ENCODE measurements around the gene SH3BP2.
A peak's percentile ranks its signal among the peaks of the same experiment; 100 is the strongest.

Gene SH3BP2

DNA sequence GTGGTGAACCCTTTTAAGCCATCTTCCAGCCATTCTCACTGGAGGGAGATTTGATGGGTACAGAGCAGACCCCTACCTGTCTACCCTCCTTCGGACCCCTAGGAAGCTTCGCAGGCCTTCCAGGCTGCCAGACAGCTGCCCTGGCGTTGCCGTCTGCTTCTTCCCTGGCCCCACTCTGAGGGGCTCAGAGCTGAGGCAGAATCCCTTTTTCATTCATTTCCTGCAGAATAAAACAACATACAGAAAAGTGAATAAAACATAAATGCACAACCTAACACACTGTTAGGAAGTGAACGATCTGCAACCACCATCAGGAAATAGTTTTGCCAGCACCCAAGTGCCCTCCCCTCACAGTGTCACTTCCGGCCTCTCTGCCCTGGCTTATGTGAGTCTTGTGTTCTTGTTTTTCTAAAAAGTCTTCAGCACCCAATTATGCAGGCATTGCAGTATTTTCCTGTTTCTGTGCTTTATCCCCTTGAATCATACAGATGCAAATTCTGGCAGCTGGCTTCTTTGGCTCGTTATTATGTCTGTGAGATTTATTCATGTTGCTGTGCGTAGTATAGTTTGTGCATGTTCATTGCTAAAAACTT lies 45.1 kb downstream of the SH3BP2 start:
- H3K4me3 ChIP-seq (ENCODE audit: low read depth, low read length): no peak overlapping the region
- H3K36me3 ChIP-seq (ENCODE audit: control insufficient read depth in 1 of 2, insufficient read depth in 2 of 2, low read length in 2 of 2): peaks cover 28 to 30% of the 10 kb centered on the region in 2 experiments
- H3K79me2 ChIP-seq (ENCODE audit: control insufficient read depth, insufficient read depth, low read length, poor library complexity): peaks cover 2% of the 10 kb centered on the region
- H3K4ac ChIP-seq (ENCODE audit: low read depth, low read length): no peak overlapping the region
- H3K18ac ChIP-seq (ENCODE audit: low read length): no peak overlapping the region
- H3K23ac ChIP-seq (ENCODE audit: low read length): no peak overlapping the region
- H2BK120ac ChIP-seq (ENCODE audit: insufficient read depth, low read length, poor library complexity): no peak overlapping the region
- no CpG with 5 or more reads among the region's 8 CpGs for WGBS (ENCODE audit: extremely low coverage, insufficient coverage, insufficient read length)
- H3K9me3 ChIP-seq (ENCODE audit: insufficient read depth, low read depth, low read length): no peaks in the 10 kb centered on the region
- no peak overlapping the region for H3K14ac ChIP-seq (ENCODE audit: low read length)
- no peak overlapping the region for H4K91ac ChIP-seq (ENCODE audit: low read depth, low read length)
- H4K12ac ChIP-seq (ENCODE audit: low read depth, low read length): no peak overlapping the region
- H3K4me1 ChIP-seq (ENCODE audit: control insufficient read depth in 1 of 2, insufficient read depth in 2 of 2, low read length in 2 of 2): peaks cover 2 to 4% of the 10 kb centered on the region in 2 experiments
- no peak overlapping the region for H2AFZ ChIP-seq (ENCODE audit: insufficient read depth, low read length, poor library complexity)
- no peaks in the 10 kb centered on the region for H3K27me3 ChIP-seq (ENCODE audit: insufficient read depth, low read length)
- H3K79me1 ChIP-seq (ENCODE audit: low read length): peaks cover 2% of the 10 kb centered on the region
- H4K8ac ChIP-seq (ENCODE audit: low read depth, low read length): no peak overlapping the region
- H3K4me2 ChIP-seq (ENCODE audit: low read length): no peak overlapping the region
- H2BK12ac ChIP-seq (ENCODE audit: low read length): no peak overlapping the region
- no peak for DNase-seq
- no peak overlapping the region for H3K27ac ChIP-seq (ENCODE audit: low read depth, low read length)
- H2BK5ac ChIP-seq (ENCODE audit: low read depth, low read length, poor library complexity): no peak overlapping the region
- no peak overlapping the region for H2AK5ac ChIP-seq (ENCODE audit: low read length)
- no peak overlapping the region for H3K9ac ChIP-seq (ENCODE audit: low read length)

DNA sequence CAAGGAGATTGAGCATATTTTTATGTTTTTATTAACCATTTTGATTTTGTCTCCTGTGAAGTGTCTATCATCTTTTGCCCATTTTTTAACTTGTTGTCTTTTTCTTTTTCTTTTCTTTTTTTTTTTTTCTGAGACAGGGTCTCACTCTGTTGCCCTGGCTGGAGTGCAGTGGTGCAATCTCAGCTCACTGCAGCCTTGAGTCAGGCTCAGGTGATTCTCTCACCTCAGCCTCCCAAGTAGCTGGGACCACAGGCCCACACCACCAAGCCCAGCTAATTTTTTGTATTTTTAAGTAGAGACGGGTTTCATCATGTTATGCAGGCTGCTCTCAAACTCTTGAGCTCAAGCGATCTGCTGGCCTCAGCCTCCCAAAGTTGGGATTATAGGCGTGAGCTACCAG lies 46.2 kb downstream of the SH3BP2 start:
- Histone ChIP-seq H3K23ac (ENCODE audit: low read length) (no peak overlapping the region), H2BK5ac (ENCODE audit: low read depth, low read length, poor library complexity) (no peak overlapping the region), H4K91ac (ENCODE audit: low read depth, low read length) (no peak overlapping the region), H3K36me3 (ENCODE audit: control insufficient read depth in 1 of 2, insufficient read depth in 2 of 2, low read length in 2 of 2) (peaks cover 17 to 20% of the 10 kb centered on the region in 2 experiments), H3K9me3 (ENCODE audit: insufficient read depth, low read depth, low read length) (no peaks in the 10 kb centered on the region), H3K79me1 (ENCODE audit: low read length) (peaks cover 10% of the 10 kb centered on the region), H2AFZ (ENCODE audit: insufficient read depth, low read length, poor library complexity) (no peak overlapping the region), H3K79me2 (ENCODE audit: control insufficient read depth, insufficient read depth, low read length, poor library complexity) (peaks cover 10% of the 10 kb centered on the region), H3K4me3 (ENCODE audit: low read depth, low read length) (no peak overlapping the region), H2BK120ac (ENCODE audit: insufficient read depth, low read length, poor library complexity) (no peak overlapping the region), H3K27me3 (ENCODE audit: insufficient read depth, low read length) (no peaks in the 10 kb centered on the region), H2BK12ac (ENCODE audit: low read length) (no peak overlapping the region), H3K18ac (ENCODE audit: low read length) (no peak overlapping the region), H3K4me1 (ENCODE audit: control insufficient read depth in 1 of 2, insufficient read depth in 2 of 2, low read length in 2 of 2) (peaks cover 3 to 6% of the 10 kb centered on the region in 2 experiments), H3K4me2 (ENCODE audit: low read length) (no peak overlapping the region), H3K27ac (ENCODE audit: low read depth, low read length) (no peak overlapping the region), H4K12ac (ENCODE audit: low read depth, low read length) (no peak overlapping the region), H3K14ac (ENCODE audit: low read length) (no peak overlapping the region), H3K9ac (ENCODE audit: low read length) (no peak overlapping the region), H4K8ac (ENCODE audit: low read depth, low read length) (no peak overlapping the region), H2AK5ac (ENCODE audit: low read length) (no peak overlapping the region), H3K4ac (ENCODE audit: low read depth, low read length) (no peak overlapping the region)
- no peak for DNase-seq
- WGBS (ENCODE audit: extremely low coverage, insufficient coverage, insufficient read length): no CpG with 5 or more reads among the region's 3 CpGs

- peak overlapping the region; percentile 96 for H2AFZ ChIP-seq (ENCODE audit: insufficient read depth, low read length, poor library complexity)
- peak overlapping the region; percentile 98 for H4K12ac ChIP-seq (ENCODE audit: low read depth, low read length)
- peaks cover 13% of the 10 kb centered on the region for H3K79me1 ChIP-seq (ENCODE audit: low read length)
- H3K9ac ChIP-seq (ENCODE audit: low read length): peak overlapping the region; percentile 69
- peak overlapping the region; percentile 35 for H3K4ac ChIP-seq (ENCODE audit: low read depth, low read length)
- peaks cover 0 to 2% of the 10 kb centered on the region in 2 experiments for H3K36me3 ChIP-seq (ENCODE audit: control insufficient read depth in 1 of 2, insufficient read depth in 2 of 2, low read length in 2 of 2)
- H3K79me2 ChIP-seq (ENCODE audit: control insufficient read depth, insufficient read depth, low read length, poor library complexity): peaks cover 25% of the 10 kb centered on the region
- peak overlapping the region; percentile 68 for H2BK5ac ChIP-seq (ENCODE audit: low read depth, low read length, poor library complexity)
- peak overlapping the region; percentile 94 for H2AK5ac ChIP-seq (ENCODE audit: low read length)
- H3K4me2 ChIP-seq (ENCODE audit: low read length): peak overlapping the region; percentile 95
- peak overlapping the region; percentile 61 for H3K27ac ChIP-seq (ENCODE audit: low read depth, low read length)
- peak overlapping the region; percentile 88 for H2BK120ac ChIP-seq (ENCODE audit: insufficient read depth, low read length, poor library complexity)
- no peaks in the 10 kb centered on the region for H3K27me3 ChIP-seq (ENCODE audit: insufficient read depth, low read length)
- peak overlapping the region; percentile 63 for H2BK12ac ChIP-seq (ENCODE audit: low read length)
- H3K14ac ChIP-seq (ENCODE audit: low read length): peak overlapping the region; percentile 82
- WGBS (ENCODE audit: extremely low coverage, insufficient coverage, insufficient read length): no CpG with 5 or more reads among the region's 10 CpGs
- no peak overlapping the region for H3K23ac ChIP-seq (ENCODE audit: low read length)
- peak overlapping the region; percentile 85 for H3K4me3 ChIP-seq (ENCODE audit: low read depth, low read length)
- peak overlapping the region; percentile 66 for H3K18ac ChIP-seq (ENCODE audit: low read length)
- H3K9me3 ChIP-seq (ENCODE audit: insufficient read depth, low read depth, low read length): no peaks in the 10 kb centered on the region
- H4K91ac ChIP-seq (ENCODE audit: low read depth, low read length): peak overlapping the region; percentile 81
- H4K8ac ChIP-seq (ENCODE audit: low read depth, low read length): peak overlapping the region; percentile 89
- no peak for DNase-seq
- H3K4me1 ChIP-seq (ENCODE audit: control insufficient read depth in 1 of 2, insufficient read depth in 2 of 2, low read length in 2 of 2): peaks cover 3 to 9% of the 10 kb centered on the region in 2 experiments
Observed at GRCh38 chr4:2842687-2843262, 49.9 kb downstream of the SH3BP2 start.

- no CpG with 5 or more reads among the region's 65 CpGs for WGBS (ENCODE audit: extremely low coverage, insufficient coverage, insufficient read length)
- H2AFZ ChIP-seq (ENCODE audit: insufficient read depth, low read length, poor library complexity): peak within 1 kb of the TSS; percentile 96
- peak within 1 kb of the TSS; percentile 94 for H2AK5ac ChIP-seq (ENCODE audit: low read length)
- H3K79me1 ChIP-seq (ENCODE audit: low read length): peaks cover 13% of the 10 kb centered on the region
- H2BK120ac ChIP-seq (ENCODE audit: insufficient read depth, low read length, poor library complexity): peak within 1 kb of the TSS; percentile 96
- peak within 1 kb of the TSS; percentile 83 for H3K9ac ChIP-seq (ENCODE audit: low read length)
- H4K91ac ChIP-seq (ENCODE audit: low read depth, low read length): peak within 1 kb of the TSS; percentile 98
- H3K36me3 ChIP-seq (ENCODE audit: control insufficient read depth in 1 of 2, insufficient read depth in 2 of 2, low read length in 2 of 2): peaks cover 0 to 2% of the 10 kb centered on the region in 2 experiments
- H3K23ac ChIP-seq (ENCODE audit: low read length): no peak within 1 kb of the TSS
- peak within 1 kb of the TSS; percentile 89 for H3K27ac ChIP-seq (ENCODE audit: low read depth, low read length)
- H3K4me2 ChIP-seq (ENCODE audit: low read length): peak within 1 kb of the TSS; percentile 95
- H3K4me1 ChIP-seq (ENCODE audit: control insufficient read depth in 1 of 2, insufficient read depth in 2 of 2, low read length in 2 of 2): peaks cover 3 to 9% of the 10 kb centered on the region in 2 experiments
- H3K4ac ChIP-seq (ENCODE audit: low read depth, low read length): peak within 1 kb of the TSS; percentile 98
- H3K4me3 ChIP-seq (ENCODE audit: low read depth, low read length): peak within 1 kb of the TSS; percentile 89
- peak within 1 kb of the TSS; percentile 63 for H2BK12ac ChIP-seq (ENCODE audit: low read length)
- peak; percentile 93 to 97 for DNase-seq
- H3K14ac ChIP-seq (ENCODE audit: low read length): peak within 1 kb of the TSS; percentile 97
- peak within 1 kb of the TSS; percentile 96 for H2BK5ac ChIP-seq (ENCODE audit: low read depth, low read length, poor library complexity)
- no peaks in the 10 kb centered on the region for H3K27me3 ChIP-seq (ENCODE audit: insufficient read depth, low read length)
- H4K12ac ChIP-seq (ENCODE audit: low read depth, low read length): peak within 1 kb of the TSS; percentile 98
- H3K79me2 ChIP-seq (ENCODE audit: control insufficient read depth, insufficient read depth, low read length, poor library complexity): peaks cover 25% of the 10 kb centered on the region
- H3K9me3 ChIP-seq (ENCODE audit: insufficient read depth, low read depth, low read length): no peaks in the 10 kb centered on the region
- peak within 1 kb of the TSS; percentile 97 for H3K18ac ChIP-seq (ENCODE audit: low read length)
- H4K8ac ChIP-seq (ENCODE audit: low read depth, low read length): peak within 1 kb of the TSS; percentile 98
Observed at GRCh38 chr4:2843263-2843940, 50.5 kb downstream of the SH3BP2 start, which contains the start of gene ADD1. Gene ADD1, plus strand, starts transcription at chr4:2843844. Its CDS starts 32,072 bp downstream, at chr4:2875916.
